Stimulated activated naive CD8-positive, alpha-beta T cell treated with anti-CD3 and anti-CD28 coated beads, Interleukin-15, Interleukin-2, amounts not matched to agents 100 U/mL and 50 U/mL, for 24 hours (primary cell): ENCODE measurements around the gene PGP.

ENCODE experiments used
- ATAC-seq: fragments of 150-1000 bp; cut with Tn5 transposase; one replicate; pipeline ENCODE4 v1.10.0; 2021
- DNase-seq: peaks from one replicate; pipeline ENCODE4 v3.0.0; 2021

The PGP gene

DNA sequence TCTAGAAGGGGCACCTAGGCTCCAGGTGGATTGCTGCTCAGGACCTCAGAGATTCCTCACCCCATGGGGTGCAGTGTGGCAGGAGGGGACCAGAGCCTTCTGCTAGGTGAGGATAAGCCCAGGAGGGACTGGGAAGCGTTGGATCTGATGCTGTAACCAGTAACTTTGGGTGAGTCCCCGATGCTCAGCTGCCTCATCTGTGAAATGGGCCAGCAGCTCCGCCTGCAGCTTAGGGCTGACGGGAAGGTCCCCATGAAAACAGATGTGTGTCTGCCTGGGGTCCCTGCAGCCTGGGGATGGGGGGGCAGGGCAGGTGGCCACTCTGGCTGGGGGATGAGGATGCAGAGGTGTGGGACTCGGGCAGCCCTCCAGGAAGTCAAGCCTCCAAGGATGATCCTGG lies 15.5 kb downstream of the PGP start:
- ATAC-seq: no peak
- no peak for DNase-seq

DNA sequence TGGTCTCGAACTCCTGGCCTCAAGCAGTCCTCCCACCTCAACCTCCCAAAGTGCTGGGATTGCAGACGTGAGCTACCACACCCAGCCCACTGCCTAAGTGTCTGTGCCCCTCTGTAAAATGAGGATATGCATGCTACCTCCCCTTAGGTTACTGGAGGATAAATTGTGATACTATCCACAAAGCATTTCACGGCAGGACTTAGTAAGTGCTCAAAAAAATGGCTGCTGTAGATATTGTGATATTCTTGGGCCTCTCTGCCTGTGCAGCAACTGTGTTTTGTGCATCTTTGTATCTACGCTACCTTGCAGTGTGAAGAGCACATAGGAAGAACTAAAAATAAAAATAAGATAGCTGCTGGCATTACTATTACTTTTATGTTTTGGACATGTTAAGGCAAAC lies 16.4 kb downstream of the PGP start:
- ATAC-seq: no peak

GRCh38 chr16:2197765-2198164 lies 16.9 kb downstream of the PGP start:
- DNase-seq (no peak), ATAC-seq (no peak)

More for the DNA sequence above, 16.4 kb downstream of the PGP start:
- no peak for DNase-seq

DNA sequence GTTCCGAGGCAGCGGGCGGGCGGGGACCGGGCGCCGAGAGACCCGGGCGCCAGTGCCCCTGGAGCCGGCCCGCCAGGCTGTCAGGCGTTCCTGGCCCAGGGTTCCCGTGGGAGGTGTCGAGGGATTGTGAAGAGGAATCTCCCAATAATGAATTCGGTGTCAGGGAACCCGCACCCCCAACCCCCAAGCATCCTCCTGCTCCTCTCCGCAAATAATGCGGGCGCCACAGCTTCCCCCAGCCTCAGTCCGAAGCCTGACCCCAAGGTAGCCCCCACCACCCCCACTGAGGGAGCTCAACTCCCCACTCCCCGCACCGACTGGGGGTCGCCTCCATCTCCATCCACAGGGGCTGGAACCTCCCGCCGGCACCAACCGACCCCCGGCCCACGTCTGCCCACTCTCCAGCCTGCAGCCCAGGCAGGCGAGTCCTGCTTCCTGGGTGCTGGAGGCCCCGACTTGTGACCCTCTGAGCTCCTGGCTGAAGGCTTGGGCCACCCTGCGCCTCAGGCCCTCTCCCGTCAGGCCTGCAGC lies 17.6 kb downstream of the PGP start:
- DNase-seq (no peak), ATAC-seq (no peak)

- DNase-seq (no peak), ATAC-seq (peak; percentile 13)
Measured at GRCh38 chr16:2196162-2196980, 18.3 kb downstream of the PGP start, which contains the start of gene CASKIN1. CASKIN1 (minus strand) TSS chr16:2196605; CDS start chr16:2196432, 173 bp downstream.

- ATAC-seq (no peak), DNase-seq (no peak)
Measured at GRCh38 chr16:2195322-2196161, 19.1 kb downstream of the PGP start.

DNA sequence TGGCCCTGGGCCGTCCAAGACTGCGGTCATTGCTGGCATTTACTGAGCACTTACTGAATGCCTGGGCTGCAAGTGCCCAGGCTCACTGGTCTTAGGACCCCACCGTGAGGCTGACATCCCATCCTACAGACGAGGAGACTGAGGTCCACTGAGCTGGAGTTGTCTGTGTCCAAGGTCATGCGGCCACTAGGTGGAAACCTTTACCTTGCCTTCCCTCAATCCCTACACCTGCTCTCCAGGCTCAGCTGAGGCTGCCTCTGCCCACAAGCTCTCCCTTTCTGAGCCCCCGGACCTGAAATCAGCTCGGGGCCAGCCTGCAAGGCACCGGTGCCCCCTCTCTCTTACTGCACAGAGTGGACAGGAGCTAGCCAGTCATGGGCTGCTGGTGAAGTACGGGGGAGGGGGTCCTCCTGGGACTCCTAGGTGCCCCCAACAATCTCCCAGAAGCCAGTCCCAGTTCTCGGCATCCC lies 19.8 kb downstream of the PGP start:
- DNase-seq: peak; percentile 48
- ATAC-seq: peak; percentile 73

DNA sequence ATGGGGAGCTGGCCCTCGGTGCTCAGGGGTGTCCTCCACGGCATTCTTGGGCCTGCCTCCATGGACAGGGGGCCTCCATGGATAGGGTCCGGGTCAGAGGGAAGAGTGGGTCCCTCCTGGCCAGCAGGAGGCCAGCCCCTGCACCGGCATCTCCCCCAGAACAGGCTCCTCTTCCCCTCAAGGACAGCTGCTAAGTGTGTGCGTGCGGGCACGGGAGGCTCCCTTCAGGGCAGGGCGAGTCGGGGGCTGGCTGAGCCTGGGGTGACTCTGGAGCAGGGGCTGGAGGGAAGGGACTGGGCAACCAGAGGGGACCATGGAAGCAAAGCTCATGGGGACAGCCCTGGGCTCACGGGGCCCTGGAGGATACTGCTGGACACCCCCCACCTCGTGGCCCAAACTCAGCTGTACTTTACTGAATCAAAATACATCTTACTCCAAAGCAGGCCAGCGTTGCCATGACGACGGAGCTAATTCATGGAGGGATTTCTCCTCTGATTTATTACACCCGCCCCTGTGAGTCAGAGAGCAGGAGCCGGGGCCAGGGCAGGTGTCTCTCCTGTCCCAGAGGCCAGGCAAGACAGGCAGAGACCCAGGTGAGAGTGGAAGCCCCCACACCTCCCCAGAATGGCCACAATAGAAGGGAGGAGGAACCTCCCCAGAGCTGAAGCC lies 20.3 kb downstream of the PGP start:
- ATAC-seq: no peak
- no peak for DNase-seq

GRCh38 chr16:2191446-2191706 lies 23.3 kb downstream of the PGP start:
- no peak for DNase-seq
- no peak for ATAC-seq

- no peak for DNase-seq
- no peak for ATAC-seq
Measured at GRCh38 chr16:2190659-2191445, 23.8 kb downstream of the PGP start.

DNA sequence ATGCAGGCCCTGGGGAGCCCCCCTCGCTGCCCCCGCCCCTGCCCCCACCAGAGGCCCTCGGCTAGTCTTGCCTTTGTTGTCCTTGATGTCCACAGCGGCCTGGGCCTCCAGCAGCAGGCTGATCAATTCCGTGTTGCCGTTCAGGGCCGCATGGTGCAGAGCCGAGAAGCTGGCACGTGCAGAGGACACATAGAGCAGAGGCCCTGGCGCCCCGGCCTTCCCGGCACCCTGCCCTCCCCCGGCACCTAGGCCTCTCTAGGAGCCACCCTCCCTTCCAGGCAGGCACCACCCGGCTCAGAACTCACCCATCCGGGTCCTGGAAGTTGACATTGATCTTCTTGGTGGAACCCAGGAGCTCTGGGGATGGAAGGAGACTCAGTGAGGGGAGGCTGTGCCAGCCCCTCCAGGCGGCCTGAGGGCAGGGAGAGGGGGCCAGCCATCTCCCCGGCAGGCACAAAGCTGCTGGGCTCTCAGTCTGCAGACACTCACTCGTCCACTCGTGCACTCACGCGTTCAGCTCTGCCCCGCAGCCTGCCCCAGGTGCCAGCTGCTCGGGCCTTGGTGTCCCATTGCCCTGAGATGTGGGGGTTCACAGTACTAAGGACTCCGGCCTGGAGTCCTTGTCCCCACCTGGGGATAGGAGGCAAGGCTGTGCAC lies 24.5 kb downstream of the PGP start:
- ATAC-seq (no peak), DNase-seq (no peak)

GRCh38 chr16:2189252-2189893 lies 25.3 kb downstream of the PGP start:
- ATAC-seq (no peak), DNase-seq (no peak)

DNA sequence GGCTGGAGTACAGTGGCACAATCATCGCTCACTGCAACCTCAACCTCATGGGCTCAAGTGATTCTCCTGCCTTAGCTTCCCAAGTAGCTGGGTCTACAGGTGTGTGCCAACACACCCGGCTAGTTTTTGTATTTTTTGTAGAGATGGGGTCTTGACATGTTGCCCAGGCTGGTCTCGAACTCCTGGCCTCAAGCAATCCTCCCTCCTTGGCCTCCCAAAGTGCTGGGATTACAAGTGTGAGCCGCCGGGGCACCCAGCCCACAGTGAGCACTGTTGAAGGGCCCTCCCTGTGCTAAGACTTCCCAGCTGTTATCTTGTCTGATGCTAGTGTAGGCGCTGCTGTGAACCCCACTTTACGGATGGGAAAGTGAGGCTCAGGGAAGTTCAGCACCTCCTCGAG lies 26.2 kb downstream of the PGP start:
- DNase-seq (no peak), ATAC-seq (no peak)

GRCh38 chr16:2187212-2187611 lies 27.4 kb downstream of the PGP start:
- DNase-seq: no peak
- no peak for ATAC-seq

DNA sequence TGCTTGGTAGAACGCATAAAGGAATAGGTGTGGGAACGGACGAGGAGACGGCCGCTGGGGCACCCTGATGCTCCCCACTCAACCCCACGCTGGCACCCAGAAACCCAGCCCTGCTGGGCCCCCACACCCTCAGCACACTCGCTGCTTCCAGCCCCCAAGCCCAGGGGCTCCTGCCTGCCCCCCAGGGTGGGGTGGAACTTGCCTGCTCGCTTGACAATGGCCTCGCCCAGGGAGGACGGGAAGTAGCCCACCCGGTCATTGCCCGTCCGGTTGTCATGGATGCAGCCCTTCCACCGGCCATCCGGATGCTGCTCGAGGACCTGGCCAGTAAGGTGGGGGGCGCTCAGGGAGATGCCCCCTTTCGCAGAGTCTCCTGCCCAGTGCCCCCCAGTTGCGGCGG lies 28.1 kb downstream of the PGP start:
- DNase-seq: no peak
- ATAC-seq: no peak

- no peak for ATAC-seq
- DNase-seq: no peak
Measured at GRCh38 chr16:2186064-2186463, 28.6 kb downstream of the PGP start.

DNA sequence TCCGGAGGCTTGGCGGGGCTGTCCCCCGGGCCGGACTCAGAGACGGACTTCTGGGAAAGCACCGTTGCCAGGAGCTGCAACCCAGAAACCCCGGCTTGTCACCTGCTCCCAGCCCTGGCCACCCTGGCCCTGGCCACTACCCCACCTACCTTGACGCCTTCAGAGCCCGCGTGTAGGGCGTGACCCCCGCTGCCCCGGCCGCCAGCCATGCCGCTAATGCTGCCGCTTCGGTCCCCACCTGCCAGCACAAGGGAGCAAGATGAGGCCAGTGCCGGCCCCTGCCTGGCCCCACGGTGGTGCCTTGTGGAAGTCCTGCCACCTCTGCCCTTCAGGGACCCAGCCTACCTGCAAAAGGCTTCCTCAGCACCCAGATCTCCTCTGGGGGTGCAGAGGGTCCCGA lies 29.7 kb downstream of the PGP start:
- DNase-seq (no peak), ATAC-seq (no peak)

DNA sequence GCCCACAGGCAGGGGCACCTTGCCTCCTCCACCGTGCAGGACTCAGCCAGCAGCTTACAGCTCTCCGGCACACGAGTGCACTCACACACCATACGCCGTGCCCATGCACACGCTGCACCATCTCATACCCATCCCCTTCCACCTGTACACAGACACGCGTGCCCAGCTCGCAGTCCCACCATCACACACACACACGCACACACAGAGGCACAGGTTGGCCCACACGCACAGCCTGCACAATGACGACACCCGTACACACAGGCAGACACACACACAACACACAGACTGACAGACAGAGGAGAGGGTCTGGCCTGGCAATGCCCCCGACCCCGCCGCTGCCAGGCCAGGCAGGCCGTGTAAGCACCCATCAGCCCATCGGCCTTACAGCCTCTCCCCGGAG lies 30.3 kb downstream of the PGP start:
- no peak for ATAC-seq
- DNase-seq: no peak

DNA sequence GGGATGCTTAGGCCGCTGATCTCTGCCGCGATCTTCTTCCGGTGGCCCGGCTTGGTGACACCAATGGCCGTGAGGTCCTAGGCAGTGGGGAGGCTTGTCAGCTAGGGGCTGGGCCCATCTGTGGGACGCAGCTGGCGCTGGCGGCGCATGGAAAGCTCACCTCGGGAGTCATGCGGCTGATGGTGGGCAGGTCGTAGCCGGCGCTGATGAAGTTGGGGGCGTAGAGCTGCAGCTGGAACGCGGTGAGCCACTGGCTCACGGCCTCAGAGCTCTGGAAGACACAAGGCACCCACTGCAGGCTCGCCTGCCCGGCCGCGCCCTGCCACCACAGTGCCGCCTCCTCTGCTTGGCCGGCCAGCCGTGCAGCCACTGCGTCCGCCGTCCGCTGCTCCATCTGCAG lies 31.0 kb downstream of the PGP start:
- ATAC-seq (no peak), DNase-seq (no peak)

GRCh38 chr16:2181952-2182351 lies 32.7 kb downstream of the PGP start:
- DNase-seq (no peak), ATAC-seq (no peak)
